HEK293 (cell line): ENCODE data around the gene PHACTR1.

Source experiments
- CTCF ChIP-seq: fragments of 450-650 bp; formaldehyde crosslinking; IDR thresholded peaks from 2 replicates; pipeline ENCODE4 v1.5.1; 2016; ENCODE audit warnings: missing biosample characterization, missing genetic modification characterization
- ZBTB8A ChIP-seq: fragments of 450-650 bp; formaldehyde crosslinking; IDR thresholded peaks from 2 replicates; pipeline ENCODE4 v1.5.1; 2016; ENCODE audit warnings: missing biosample characterization, missing genetic modification characterization
- ZNF138 ChIP-seq: fragments of 450-650 bp; formaldehyde crosslinking; IDR thresholded peaks from 2 replicates; pipeline ENCODE4 v1.5.1; 2016; ENCODE audit warnings: missing biosample characterization, missing genetic modification characterization, borderline replicate concordance
- ZNF571 ChIP-seq: fragments of 450-650 bp; formaldehyde crosslinking; IDR thresholded peaks from 2 replicates; pipeline ENCODE4 v1.5.0; 2017; ENCODE audit warnings: missing biosample characterization, missing genetic modification characterization
- TF ChIP-seq, protein P1 (sequence below): fragments of 450-650 bp; formaldehyde crosslinking; IDR thresholded peaks from 2 replicates; pipeline ENCODE4 v1.5.1; 2016; ENCODE audit warnings: missing biosample characterization, missing genetic modification characterization, low read depth

DNA sequence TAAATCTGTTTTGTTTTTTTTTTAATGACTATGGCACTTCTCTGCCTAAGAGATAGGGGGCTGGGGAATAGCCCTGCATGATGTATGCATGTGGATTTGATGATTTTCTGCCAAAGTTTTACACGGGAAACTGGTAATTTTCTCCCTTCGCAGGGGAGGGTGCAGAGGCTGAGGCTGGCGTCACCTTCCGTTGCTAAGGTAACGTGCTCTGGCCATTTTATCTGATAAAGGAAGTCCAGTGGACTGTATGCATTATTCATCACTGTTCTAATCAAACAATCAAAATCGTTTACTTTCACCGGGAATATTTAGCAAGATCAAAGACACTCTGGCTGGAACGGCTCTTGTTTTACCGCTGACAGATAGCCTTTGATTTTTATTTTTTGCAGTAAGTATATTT lies 789 bp downstream of the PHACTR1 start:
- TF ChIP-seq ZBTB8A (no peak), ZNF138 (tag by site-specific recombination) (no peak), CTCF (tag by site-specific recombination) (no peak), ZNF571 (tag by site-specific recombination) (no peak)
- TF ChIP-seq, protein P1, sequence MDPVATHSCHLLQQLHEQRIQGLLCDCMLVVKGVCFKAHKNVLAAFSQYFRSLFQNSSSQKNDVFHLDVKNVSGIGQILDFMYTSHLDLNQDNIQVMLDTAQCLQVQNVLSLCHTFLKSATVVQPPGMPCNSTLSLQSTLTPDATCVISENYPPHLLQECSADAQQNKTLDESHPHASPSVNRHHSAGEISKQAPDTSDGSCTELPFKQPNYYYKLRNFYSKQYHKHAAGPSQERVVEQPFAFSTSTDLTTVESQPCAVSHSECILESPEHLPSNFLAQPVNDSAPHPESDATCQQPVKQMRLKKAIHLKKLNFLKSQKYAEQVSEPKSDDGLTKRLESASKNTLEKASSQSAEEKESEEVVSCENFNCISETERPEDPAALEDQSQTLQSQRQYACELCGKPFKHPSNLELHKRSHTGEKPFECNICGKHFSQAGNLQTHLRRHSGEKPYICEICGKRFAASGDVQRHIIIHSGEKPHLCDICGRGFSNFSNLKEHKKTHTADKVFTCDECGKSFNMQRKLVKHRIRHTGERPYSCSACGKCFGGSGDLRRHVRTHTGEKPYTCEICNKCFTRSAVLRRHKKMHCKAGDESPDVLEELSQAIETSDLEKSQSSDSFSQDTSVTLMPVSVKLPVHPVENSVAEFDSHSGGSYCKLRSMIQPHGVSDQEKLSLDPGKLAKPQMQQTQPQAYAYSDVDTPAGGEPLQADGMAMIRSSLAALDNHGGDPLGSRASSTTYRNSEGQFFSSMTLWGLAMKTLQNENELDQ (tag by site-specific recombination): no peak
